NCI-H2107 treated with DMSO at 0.1 percent for 48 hours (cell line): ENCODE measurements around the gene CD48.

ENCODE experiments used
- DNase-seq: peaks from one replicate; lab custom pipeline; 2025; ENCODE audit not compliant: unreplicated experiment; lab: John Stamatoyannopoulos, UW

Gene CD48

DNA sequence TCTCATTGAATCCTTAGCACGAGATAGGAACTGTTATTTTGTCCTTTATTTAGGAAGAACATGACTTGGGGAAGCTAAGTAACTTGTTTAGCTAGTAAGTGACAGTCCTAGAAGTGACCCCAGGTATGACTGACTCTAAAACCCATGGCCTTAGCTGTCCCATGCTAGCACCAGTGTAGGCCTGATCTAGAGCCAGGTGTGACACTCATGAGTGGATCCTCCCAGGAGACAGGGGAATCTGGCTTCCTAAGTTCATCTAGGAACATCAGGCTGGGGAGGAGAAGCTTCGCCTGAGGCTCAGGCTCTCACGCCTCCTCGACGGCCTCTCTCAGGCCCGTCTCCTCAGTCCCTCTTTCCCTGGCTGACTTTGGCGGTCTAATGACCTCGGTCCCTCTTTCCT lies 31.2 kb downstream of the CD48 start:
- no peak for DNase-seq

GRCh38 chr1:160679893-160680292 lies 31.7 kb downstream of the CD48 start:
- no peak for DNase-seq

- no peak for DNase-seq
Measured at GRCh38 chr1:160676869-160677597, 34.6 kb downstream of the CD48 start.

GRCh38 chr1:160675641-160676410 lies 35.8 kb downstream of the CD48 start:
- DNase-seq: peak; percentile 74

GRCh38 chr1:160674415-160674814 lies 37.2 kb downstream of the CD48 start:
- DNase-seq: peak; percentile 93

GRCh38 chr1:160672789-160673695 lies 38.6 kb downstream of the CD48 start:
- DNase-seq: peak; percentile 25

- DNase-seq: no peak
Measured at GRCh38 chr1:160671603-160672517, 39.8 kb downstream of the CD48 start.

- DNase-seq: no peak
Measured at GRCh38 chr1:160670701-160671100, 40.9 kb downstream of the CD48 start.

DNA sequence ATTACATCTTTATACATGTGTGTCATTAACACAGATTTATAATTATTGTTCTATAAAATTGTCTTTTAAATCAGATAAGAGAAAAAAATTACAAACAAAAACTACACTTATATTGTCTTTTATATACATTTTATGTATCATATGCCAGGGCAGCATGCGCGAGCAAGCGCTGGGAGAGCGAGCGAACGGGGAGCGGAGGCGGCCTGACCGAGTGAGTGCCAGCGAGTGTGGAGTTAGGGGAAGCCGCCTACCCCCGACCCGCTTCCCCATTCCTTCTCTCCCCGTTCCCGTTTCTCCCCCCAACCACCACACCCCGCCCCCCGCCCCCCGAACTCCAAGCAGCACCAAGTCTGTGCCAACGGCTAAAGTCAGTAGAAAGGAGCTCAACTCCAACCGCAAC lies 41.8 kb downstream of the CD48 start:
- DNase-seq: no peak

DNA sequence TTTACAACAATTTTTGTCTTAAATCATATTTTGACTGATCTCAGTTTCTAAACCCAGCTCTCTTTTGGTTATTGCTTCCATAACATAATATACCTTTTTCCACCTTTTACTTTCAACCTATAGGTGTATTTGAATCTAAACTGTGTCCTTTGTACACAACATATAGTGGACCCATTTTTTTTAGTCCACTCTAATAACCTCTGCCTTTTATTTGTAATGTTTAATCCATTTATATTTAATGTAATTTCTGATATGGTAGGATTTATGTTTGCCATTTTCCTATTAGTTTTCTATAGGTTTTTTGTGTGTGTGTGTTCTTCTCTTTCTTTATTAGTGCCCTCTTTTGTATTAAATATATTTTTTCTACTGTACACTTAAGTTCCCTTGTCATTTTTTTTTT lies 42.3 kb downstream of the CD48 start:
- DNase-seq: no peak

- no peak for DNase-seq
Measured at GRCh38 chr1:160667896-160668295, 43.7 kb downstream of the CD48 start.

DNA sequence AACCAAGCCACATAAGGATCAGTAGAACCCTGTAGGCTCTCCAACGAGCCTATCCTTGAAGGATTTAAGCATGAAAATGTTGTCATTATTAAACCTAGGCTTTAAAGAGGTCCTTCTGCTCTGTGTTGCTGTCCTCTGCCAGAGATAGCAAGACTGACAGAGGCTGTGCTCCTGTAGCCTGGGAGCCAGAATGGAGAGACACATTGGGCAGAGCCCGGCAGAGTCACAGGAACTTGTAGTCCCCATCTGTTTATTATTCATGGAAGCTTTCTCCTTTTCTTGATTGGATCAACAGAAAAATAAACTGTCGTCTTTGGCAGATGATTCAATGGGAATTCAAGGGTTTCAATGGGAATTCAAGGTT lies 45.6 kb downstream of the CD48 start:
- no peak for DNase-seq

- no peak for DNase-seq
Measured at GRCh38 chr1:160665330-160666078, 46.1 kb downstream of the CD48 start.

- DNase-seq: no peak
Measured at GRCh38 chr1:160664573-160665051, 47.0 kb downstream of the CD48 start.

GRCh38 chr1:160662910-160663309 lies 48.7 kb downstream of the CD48 start:
- no peak for DNase-seq

DNA sequence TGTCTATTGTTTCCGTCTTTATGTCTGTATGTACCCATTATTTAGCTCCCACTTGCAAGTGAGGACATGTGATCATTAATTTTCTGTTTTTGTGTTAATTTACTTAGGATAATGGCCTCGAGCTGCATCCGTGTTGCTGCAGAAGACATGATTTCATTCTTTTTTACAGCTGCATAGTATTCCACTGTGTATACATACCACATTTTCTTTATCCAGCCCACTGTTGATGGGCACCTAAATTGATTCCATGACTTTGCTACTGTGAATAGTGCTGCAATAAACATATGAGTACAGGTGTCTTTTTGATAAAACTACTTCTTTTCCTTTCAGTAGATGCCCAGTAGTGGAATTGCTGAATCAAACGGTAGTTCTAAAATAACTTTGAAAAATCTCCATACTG lies 52.1 kb downstream of the CD48 start:
- no peak for DNase-seq

- no peak for DNase-seq
Measured at GRCh38 chr1:160658814-160659193, 52.8 kb downstream of the CD48 start.

GRCh38 chr1:160658162-160658813 lies 53.3 kb downstream of the CD48 start:
- DNase-seq: no peak

- DNase-seq: no peak
Measured at GRCh38 chr1:160657250-160657781, 54.3 kb downstream of the CD48 start.
